ENCODE measurements around the gene MTMR11. TPM values are rescaled to one million over a fixed set of nuclear protein-coding genes. Genes with fewer than 3 reads are reported as not detected.

The MTMR11 gene
- total and polyA plus RNA-seq, 9 of the 15 experiments (the other 6 are each of a cell fraction or from before 2014, with no cell fraction given), result 0.09 to 1.6 (median 0.51) TPM

DNA sequence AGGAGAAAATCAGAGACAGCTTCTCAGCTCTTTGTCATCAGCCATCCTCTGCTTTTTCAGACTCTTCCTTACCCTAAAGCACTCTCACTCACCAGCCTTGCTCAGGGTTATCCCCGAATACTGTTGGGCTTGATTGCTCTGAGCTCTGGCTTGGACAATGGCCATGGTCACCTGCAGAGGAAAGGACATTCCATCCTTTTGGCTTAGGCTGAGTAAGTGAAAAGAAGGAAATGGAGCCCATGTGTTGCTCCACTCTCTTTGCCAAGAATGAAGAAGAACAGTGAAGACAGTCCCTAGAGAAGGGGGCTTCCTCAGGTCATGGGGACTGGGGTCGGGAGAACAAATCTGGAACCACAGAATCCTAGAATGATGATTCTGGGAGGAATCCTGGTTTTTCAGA lies 2.3 kb downstream of the MTMR11 start:
- in situ Hi-C loops (cut with MboI) (no loop called here), intact Hi-C loops (cut with micrococcal nuclease) (no loop called here)
- ATAC-seq, result no peak
- Histone ChIP-seq H3K36me3 (ENCODE audit: control insufficient read depth, insufficient read depth, low read length) (no peaks in the 10 kb centered on the region), H4K20me1 (replicated peaks; ENCODE audit: control insufficient read depth, insufficient read depth, low read length) (no peaks in the 10 kb centered on the region), H3K4me3 (no peak overlapping the region), H3K4me1 (replicated peaks in 1 of 2; ENCODE audit: control insufficient read depth in 2 of 2, insufficient read depth in 2 of 2, low read length in 2 of 2) (peaks cover 29 to 31% of the 10 kb centered on the region in 2 experiments), H3K79me2 (ENCODE audit: control insufficient read depth, insufficient read depth, low read length) (no peaks in the 10 kb centered on the region), H3K27ac (ENCODE audit: extremely low read depth, low read depth, low read length) (no peak overlapping the region), H3K9me1 (ENCODE audit: control insufficient read depth, insufficient read depth, low read length) (no peaks in the 10 kb centered on the region), H3K9me3 (replicated peaks; ENCODE audit: control insufficient read depth, insufficient read depth, low read depth, low read length) (no peaks in the 10 kb centered on the region), H2AFZ (ENCODE audit: low read depth, low read length) (no peak overlapping the region), H3K9ac (ENCODE audit: insufficient read depth in 1 of 2, low read depth in 2 of 2, low read length in 2 of 2) (no peak overlapping the region; a peak in 1 of 4 replicates), H3K4me2 (ENCODE audit: insufficient read depth, low read length) (no peak overlapping the region), H3K27me3 (ENCODE audit: control insufficient read depth in 2 of 2, insufficient read depth in 2 of 2, low read length in 2 of 2) (no peaks in the 10 kb centered on the region)
- WGBS (ENCODE audit: insufficient coverage, low coverage, missing lambda C conversion rate), result 24% methylated on average over 2 of the region's 2 CpGs
- TF ChIP-seq EWSR1 (IDR thresholded peaks at IDR 0.05; ENCODE audit: borderline replicate concordance, low read depth, partially characterized antibody) (no peak), ZFX (CRISPR knock-in tag; IDR thresholded peaks at IDR 0.05) (no peak), ZBTB7A (IDR thresholded peaks at IDR 0.05; ENCODE audit: borderline replicate concordance, control insufficient read depth, low read depth, low read length) (no peak), L3MBTL2 (IDR thresholded peaks at IDR 0.05) (no peak), BRCA1 (IDR thresholded peaks at IDR 0.05) (no peak), BRCA1 (CRISPR knock-in tag; IDR thresholded peaks at IDR 0.05) (no peak)
- TF ChIP-seq, protein P1, sequence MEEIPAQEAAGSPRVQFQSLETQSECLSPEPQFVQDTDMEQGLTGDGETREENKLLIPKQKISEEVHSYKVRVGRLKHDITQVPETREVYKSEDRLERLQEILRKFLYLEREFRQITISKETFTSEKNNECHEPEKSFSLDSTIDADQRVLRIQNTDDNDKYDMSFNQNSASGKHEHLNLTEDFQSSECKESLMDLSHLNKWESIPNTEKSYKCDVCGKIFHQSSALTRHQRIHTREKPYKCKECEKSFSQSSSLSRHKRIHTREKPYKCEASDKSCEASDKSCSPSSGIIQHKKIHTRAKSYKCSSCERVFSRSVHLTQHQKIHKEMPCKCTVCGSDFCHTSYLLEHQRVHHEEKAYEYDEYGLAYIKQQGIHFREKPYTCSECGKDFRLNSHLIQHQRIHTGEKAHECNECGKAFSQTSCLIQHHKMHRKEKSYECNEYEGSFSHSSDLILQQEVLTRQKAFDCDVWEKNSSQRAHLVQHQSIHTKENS (CRISPR knock-in tag; IDR thresholded peaks at IDR 0.05), result no peak
- TF ChIP-seq, protein P2, sequence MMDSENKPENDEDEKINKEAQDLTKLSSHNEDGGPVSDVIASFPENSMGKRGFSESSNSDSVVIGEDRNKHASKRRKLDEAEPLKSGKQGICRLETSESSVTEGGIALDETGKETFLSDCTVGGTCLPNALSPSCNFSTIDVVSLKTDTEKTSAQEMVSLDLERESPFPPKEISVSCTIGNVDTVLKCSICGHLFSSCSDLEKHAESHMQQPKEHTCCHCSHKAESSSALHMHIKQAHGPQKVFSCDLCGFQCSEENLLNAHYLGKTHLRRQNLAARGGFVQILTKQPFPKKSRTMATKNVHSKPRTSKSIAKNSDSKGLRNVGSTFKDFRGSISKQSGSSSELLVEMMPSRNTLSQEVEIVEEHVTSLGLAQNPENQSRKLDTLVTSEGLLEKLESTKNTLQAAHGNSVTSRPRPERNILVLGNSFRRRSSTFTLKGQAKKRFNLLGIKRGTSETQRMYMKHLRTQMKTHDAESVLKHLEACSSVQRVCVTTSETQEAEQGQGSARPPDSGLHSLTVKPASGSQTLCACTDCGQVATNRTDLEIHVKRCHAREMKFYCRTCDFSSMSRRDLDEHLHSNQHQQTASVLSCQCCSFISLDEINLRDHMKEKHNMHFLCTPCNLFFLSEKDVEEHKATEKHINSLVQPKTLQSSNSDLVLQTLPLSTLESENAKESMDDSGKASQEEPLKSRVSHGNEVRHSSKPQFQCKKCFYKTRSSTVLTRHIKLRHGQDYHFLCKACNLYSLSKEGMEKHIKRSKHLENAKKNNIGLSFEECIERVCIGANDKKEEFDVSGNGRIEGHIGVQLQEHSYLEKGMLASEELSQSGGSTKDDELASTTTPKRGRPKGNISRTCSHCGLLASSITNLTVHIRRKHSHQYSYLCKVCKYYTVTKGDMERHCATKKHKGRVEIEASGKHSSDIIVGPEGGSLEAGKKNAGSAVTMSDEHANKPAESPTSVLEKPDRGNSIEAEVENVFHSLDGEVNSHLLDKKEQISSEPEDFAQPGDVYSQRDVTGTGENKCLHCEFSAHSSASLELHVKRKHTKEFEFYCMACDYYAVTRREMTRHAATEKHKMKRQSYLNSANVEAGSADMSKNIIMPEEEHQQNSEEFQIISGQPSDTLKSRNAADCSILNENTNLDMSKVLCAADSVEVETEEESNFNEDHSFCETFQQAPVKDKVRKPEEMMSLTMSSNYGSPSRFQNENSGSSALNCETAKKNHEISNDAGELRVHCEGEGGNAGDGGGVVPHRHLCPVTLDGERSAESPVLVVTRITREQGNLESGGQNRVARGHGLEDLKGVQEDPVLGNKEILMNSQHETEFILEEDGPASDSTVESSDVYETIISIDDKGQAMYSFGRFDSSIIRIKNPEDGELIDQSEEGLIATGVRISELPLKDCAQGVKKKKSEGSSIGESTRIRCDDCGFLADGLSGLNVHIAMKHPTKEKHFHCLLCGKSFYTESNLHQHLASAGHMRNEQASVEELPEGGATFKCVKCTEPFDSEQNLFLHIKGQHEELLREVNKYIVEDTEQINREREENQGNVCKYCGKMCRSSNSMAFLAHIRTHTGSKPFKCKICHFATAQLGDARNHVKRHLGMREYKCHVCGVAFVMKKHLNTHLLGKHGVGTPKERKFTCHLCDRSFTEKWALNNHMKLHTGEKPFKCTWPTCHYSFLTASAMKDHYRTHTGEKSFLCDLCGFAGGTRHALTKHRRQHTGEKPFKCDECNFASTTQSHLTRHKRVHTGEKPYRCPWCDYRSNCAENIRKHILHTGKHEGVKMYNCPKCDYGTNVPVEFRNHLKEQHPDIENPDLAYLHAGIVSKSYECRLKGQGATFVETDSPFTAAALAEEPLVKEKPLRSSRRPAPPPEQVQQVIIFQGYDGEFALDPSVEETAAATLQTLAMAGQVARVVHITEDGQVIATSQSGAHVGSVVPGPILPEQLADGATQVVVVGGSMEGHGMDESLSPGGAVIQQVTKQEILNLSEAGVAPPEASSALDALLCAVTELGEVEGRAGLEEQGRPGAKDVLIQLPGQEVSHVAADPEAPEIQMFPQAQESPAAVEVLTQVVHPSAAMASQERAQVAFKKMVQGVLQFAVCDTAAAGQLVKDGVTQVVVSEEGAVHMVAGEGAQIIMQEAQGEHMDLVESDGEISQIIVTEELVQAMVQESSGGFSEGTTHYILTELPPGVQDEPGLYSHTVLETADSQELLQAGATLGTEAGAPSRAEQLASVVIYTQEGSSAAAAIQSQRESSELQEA (IDR thresholded peaks at IDR 0.05; ENCODE audit: low read depth), result no peak
- TF ChIP-seq, protein P3, sequence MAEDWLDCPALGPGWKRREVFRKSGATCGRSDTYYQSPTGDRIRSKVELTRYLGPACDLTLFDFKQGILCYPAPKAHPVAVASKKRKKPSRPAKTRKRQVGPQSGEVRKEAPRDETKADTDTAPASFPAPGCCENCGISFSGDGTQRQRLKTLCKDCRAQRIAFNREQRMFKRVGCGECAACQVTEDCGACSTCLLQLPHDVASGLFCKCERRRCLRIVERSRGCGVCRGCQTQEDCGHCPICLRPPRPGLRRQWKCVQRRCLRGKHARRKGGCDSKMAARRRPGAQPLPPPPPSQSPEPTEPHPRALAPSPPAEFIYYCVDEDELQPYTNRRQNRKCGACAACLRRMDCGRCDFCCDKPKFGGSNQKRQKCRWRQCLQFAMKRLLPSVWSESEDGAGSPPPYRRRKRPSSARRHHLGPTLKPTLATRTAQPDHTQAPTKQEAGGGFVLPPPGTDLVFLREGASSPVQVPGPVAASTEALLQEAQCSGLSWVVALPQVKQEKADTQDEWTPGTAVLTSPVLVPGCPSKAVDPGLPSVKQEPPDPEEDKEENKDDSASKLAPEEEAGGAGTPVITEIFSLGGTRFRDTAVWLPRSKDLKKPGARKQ (CRISPR knock-in tag; IDR thresholded peaks at IDR 0.05), result no peak
- CTCF ChIA-PET (ENCODE audit: low intra/inter-chr PET ratio), result no interaction called here
- no TSS peak for BruUV-seq (replicated peaks)
- no peak for FAIRE-seq
- DNase-seq (ENCODE audit: extremely low read depth in 1 of 4, low spot score in 3 of 4), result no peak
- POLR2A ChIA-PET, result interaction anchor here (1.5 to 1.8 kb wide), 2 partner anchors 46 to 48 kb away, joined by 10 to 13 read pairs; a partner anchor contains a TSS

Data from K562 (cell line).